Muscle of arm (tissue), 12 donors: ENCODE measurements around the gene GREB1L. TPM values are rescaled to one million over a fixed set of nuclear protein-coding genes. Genes with fewer than 3 reads are reported as not detected.

ENCODE experiments used
- DNase-seq: peaks from one replicate; pipeline ENCODE4 v3.0.0-alpha.2; 2013
- polyA plus RNA-seq, 12 donors: library from polyadenylated mRNA; unstranded; fragments of 120-200 nt; gene quantifications; one replicate each; pipeline ENCODE4 v1.2.1, GENCODE V29; 2013; ENCODE audit not compliant: insufficient read length in 12 of 12

Gene GREB1L
- polyA plus RNA-seq, 12 donors = 3.6 to 14.8 (median 11.7) TPM; not detected in 1

DNA sequence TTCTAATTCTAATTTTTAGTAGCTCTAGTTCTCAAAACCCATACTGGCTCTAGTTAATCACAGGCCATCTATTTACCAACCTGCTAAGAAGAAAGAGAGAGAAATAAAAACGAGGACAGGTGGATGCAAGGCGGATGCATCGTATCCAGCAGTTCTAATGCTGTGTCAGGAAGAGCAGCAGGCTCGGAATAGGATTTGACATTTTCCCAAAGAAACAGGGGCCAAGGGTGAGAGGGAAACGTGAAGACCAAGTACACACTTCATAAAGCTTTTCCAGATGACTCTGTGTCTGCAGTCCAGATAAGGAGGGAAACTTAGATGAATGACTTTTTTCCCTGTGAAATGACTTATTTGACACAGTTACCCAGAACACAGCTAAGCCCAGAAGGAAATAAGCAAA, 241.0 kb downstream of the GREB1L start:
- DNase-seq = no peak

DNA sequence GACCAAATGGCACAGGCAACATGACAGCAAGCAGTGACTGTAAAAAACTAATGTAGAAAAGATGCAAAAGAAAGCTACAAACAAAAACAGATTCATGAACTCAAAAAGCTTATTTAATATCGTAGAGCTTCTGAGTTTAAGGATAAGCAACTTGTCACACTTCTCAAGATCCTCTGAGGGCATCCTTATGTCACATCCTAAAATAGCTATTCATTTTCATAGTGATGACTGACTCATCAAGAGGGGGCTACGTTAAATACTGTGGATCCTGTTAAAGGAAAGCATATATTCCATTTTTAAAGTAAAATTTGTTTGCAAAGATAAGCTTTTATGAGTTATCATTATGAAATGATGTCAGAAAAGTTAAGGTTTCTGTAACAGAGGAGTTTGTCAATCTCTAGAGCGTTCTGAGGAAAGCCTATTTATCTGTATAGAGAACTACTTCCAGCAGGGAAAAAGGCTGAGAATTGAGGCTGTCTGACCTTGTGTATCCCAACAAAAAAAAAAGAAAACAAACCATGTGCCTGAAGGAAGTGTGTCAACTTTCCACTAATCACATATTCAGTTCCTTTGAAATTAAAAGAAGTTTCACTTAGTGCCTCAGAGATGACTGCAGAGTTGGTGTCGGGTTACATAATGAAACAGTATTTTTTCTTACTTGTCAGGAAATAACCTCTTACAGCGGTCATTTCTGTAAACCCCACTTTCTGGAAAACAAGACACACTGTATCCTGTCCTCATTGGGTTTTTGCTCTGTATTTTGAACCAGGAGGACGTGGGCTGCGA, 243.0 kb downstream of the GREB1L start:
- no peak for DNase-seq

DNA sequence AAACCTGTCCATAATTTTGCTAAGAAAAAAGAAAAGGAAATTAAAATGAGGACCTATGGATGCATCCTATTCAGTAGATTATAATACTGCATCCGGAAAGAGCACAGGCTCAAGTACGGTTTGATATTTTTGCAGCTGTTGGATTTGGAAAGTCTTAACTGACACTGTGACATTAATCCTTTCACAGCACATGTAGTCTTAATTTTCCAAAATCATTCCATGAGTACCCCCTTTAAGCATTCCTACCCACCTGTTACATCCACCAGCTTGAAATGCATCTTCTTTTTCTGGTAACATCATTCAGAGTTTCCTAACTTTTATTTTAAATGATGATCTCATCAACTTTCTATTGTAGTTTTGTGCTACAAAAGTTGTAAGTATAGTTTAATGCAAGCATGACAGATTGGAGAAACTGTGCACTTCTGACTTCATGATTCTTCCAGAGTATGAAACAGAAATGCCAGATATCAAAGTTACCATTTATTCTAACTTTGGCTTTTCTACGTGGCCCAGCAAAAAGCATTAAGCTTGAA, 244.9 kb downstream of the GREB1L start:
- DNase-seq = no peak

DNA sequence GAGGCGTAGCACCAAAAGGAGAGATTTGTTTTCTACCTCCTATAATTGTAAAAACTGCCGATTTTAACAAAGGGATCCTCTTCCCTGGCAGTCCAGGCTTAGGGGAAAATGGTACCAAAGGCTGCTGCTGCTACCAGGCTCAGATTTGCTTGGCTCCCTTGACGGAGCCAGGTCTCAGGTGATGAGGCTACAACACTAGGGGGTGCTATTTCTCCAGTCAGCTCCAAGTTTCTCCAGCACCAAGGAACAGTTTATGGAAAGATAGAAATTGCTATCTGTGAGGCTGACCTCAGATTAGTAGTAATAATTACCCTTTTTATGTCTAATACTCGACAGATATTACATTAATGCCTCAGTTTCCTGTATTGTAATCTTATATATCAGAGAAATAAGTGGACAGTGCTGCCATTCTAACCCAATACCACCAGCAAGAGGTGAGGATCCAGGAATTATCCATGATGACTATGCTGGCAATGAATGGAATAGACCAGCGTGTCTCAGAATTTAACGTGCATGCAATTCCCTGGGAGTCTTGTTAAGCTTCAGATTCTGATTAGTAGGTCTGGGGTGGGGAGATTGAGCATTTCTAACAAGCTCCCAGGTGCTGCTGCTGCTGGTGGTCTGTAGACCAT, 247.2 kb downstream of the GREB1L start:
- DNase-seq = peak; percentile 38

DNA sequence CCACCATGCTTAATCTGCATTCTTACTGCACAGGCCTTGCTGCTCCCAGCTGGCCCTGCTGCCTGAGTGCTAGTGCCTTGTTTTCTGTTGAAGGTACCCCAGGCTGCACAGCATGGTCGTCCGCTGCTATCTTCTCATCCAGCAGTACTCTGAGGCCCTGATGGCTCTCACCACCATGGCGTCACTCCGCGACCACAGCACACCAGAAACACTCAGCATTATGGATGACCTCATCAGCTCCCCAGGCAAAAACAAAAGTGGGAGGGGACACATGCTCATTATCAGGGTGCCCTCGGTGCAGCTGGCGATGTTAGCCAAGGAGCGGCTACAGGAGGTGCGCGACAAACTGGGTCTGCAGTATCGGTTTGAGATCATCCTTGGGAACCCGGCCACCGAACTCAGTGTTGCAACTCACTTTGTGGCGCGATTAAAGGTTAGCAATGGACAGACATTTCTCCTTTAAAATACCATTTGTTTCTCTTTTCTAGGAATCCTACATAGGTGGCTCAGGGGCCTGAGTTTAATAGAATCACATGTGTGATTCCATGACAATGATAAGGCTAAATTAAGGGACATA, 248.0 kb downstream of the GREB1L start:
- no peak for DNase-seq

DNA sequence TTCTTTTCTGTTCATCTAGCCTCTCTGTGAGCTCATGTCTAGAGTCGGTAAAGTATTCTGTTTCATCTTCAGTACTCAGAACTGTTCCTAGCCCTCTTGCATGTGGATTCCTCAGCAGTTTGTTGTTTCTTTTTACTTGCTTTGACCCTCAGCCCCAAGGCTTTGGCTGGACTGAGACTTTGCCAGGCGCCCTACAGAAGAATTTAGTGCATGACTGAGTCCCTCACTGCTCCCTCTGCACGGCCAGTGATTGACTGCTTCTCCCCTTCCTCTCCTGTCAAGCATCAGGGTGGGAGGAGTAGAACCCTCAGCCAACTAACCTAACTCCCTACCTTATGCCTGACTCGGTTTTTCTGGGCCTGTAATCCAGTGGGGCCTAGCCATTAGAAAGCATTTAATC, 248.7 kb downstream of the GREB1L start:
- no peak for DNase-seq

DNA sequence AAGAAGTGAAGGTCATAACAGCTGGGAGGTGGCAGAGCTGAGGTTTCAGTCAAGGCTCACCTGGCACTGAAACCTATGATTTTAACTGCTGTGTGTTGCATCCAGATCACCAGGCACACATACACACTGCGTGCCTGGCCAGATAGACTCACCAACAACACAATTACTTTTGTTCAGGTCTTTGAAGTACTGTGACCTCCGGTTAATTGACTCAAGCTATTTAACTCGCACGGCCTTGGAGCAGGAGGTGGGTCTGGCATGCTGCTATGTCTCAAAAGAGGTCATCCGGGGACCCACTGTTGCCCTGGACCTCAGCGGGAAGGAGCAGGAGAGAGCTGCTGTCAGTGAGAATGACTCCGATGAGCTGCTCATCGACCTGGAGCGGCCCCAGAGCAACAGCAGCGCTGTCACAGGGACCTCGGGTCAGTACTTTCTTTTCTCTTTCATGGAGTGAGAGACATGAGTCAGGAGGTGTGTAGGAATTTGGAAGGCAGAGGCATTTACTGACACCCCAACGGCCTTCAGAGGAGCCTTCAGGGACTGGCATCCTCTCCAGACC, 254.3 kb downstream of the GREB1L start:
- DNase-seq = no peak

DNA sequence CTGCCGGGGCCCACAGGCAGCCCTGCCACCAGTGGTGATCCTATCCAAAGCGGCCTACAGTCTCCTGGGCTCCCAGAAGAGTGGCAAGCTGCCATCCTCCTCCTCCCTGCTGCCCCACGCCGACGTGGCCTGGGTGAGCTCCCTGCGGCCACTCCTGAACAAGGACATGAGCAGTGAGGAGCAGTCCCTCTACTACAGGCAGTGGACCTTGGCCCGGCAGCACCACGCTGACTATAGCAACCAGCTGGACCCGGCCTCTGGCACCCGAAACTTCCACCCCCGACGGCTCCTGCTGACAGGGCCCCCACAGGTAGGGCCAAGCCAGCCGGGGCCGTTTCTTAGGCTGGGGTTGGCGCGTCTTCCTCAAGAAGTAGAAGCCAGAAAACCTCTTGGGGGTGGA, 258.0 kb downstream of the GREB1L start:
- no peak for DNase-seq

DNA sequence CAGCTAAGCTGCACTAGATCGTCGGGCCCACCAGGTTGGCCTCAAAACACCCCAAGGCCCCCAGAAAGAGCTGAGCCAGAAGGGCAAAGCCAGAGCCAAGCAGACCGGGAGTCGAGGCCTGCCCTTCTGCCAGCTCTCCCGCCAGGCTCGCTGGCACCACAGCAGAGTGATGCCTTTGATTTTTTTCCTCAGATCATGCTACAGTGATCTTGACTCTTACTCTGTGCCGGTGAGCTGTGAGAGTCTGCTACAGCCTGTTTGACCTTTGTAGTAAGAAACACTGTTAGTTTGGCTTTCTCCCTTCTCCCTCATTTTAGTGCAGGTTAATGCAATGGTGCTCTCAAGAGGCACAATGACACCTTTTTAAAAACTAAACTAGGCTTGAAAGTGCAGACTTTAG, 260.6 kb downstream of the GREB1L start:
- DNase-seq = no peak

DNA sequence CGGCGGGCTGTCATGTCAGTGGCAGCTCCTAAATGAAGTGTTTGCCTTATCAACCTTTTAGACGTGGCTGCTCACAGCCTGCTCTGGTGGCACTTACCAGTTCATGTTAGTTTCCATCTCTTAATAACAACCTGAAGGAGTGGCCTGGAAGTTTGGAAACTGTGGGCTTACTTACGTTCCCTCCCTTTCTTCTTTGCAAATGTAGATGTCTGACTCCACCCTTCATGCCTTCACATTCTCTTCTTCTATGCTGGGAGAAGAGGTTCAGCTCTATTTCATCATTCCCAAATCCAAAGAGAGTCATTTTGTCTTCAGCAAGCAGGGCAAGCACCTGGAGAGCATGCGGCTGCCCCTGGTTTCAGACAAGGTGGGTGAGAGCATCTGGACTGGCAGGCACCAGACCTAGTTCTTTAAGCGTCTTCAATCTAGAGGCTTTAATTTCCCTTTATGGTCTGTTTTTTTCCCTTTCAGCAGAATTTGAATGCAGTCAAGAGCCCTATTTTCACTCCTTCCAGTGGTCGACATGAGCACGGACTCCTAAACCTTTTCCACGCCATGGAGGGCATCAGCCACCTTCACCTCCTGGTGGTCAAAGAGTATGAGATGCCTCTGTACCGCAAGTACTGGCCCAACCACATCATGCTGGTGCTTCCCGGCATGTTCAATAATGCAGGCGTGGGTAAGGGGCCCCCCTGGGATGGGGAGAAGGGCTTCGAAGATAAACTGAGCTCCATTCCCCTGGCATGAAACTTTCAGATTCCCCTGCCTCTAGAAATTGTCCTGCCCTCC, 266.1 kb downstream of the GREB1L start:
- DNase-seq = no peak

DNA sequence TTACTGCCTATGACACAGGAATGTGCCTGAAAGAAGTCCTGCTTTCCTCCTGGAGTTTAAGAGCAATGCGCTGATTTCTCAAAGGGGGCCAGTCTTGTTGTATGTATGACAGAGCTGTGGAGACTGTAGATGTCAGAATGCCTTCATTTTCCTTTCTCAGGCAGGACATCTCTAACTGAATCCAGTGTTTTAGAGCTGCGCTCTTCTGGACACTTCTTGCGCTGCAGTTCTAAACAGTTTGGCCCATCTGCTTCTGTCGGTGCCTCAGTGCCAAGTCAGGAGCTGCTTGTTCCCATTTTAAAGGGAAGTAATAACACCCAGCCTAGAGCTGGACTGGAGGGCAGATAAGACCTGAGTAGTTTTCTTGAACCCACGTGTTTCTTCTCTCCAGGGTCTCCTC, 267.0 kb downstream of the GREB1L start:
- DNase-seq = no peak

DNA sequence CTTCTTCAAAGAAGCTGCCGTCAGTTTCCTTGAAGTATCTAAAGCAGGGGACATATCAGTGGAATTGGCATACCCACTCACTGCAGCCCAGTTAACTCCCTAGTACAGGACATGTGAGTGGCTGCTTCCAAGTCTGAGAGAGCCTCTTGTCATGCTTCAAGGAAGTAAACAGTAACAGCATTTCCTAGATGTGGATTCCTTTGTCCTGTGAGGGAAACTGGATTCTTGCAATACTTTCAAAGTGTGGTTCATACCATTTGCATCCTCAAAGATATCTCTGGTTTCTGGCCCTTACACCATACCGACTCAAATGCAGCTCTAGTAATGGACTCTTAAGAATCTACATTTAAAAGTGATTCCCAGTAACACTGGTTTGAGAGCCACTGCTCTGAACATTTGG, 271.3 kb downstream of the GREB1L start:
- no peak for DNase-seq

DNA sequence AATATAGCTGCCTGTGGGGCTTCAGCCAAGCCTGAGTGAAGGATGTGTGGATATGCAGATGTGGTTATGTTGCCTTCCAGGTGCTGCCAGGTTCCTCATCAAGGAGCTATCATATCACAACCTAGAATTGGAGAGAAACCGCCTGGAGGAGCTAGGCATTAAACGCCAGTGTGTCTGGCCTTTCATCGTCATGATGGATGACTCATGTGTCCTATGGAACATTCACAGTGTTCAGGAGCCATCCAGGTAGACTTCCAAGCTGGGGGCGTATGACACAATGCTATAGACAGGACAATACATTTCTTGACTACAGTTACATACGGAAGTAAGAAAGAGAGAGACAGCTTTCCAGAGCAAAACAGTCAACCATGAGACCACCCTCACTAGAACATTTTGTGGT, 271.7 kb downstream of the GREB1L start:
- DNase-seq = no peak

DNA sequence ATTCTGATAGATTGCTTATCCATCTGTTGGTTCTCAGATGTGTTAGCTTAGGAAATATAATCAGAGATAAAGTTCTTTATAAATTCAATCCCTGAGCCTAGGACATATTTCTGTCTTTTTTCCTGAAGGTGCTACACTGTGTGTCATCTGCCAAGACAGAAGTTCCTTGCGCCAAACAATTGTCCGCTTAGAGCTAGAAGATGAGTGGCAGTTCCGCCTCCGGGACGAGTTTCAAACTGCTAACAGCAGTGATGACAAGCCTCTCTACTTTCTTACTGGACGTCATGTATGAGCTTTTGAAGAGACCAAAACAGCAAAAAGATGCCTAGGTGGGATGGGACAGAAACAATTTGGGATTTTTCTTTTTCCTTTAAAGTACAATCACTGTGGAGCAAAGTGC, 280.5 kb downstream of the GREB1L start:
- DNase-seq = no peak

DNA sequence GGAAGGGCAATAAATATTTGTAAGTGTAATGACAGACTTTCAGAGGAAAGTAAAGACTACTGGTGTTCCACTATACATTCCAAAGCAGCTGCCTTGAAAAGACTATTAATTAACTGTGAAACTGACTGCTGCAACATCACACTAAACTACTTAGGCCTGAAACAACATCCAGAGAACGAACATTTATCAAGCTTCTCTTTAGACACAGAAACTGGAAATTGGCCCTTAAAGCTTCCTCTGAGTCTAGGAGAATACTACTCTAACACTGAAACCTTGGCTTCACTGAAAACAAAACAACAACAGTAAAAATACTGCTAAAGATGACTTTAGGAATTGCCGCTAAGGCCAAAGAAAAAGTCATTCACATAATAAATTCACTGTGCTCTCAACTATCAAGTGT, 283.9 kb downstream of the GREB1L start:
- DNase-seq = no peak

DNA sequence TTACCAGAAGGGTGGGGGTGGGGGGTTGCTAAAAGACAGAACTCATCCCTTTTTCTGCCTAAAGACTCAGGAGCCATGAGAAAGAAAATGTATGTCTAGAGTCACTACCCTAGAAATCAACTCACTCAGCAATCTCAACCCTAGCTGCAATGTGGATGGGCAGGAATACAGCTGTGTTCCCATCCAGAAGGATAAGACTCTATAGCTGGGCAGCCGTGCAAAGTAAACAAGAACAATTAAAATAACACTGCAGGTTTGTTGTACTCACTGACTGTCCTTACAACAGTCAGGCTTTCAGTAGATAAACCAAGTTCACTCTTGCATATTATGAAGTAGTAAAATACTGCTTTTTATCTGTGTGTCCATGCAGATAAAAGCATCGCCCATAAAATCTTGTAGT, 284.4 kb downstream of the GREB1L start:
- DNase-seq = no peak

DNA sequence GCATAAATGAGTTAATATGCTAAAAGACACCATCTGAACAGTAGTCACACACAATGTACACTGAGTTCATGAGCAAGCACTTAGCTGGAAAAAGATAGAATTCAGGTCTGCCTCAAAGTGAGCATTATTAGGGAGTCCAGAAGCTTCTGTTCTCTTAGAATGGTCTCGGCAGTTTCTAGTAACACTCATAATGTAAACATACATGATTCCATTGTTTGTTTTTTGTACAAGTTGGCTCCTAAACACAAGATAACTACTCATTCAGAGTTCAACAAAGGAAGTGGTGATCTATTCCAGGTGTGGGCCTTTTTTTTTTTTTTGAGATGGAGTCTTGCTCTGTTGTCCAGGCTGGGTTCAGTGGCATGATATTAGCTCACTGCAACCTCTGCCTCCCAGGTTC, 292.3 kb downstream of the GREB1L start:
- DNase-seq = no peak

DNA sequence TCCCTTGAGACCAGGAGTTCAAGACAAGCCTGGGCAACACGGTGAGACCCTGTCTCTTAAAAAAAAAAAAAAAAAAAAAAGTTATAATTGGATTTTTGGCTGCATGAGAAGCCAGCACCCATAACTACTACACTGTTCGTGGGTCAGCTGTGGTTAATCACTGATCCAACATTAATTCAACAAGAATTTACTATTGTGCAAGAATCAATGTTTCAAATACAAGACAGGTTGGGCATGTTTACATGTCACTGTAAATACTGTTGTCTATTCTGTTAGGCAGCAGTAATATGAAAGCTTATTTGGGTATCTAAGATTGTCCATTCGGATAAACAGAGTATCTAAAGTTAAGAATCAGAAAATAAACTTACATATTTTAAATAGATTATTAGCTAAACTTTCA, 296.2 kb downstream of the GREB1L start:
- DNase-seq = no peak

DNA sequence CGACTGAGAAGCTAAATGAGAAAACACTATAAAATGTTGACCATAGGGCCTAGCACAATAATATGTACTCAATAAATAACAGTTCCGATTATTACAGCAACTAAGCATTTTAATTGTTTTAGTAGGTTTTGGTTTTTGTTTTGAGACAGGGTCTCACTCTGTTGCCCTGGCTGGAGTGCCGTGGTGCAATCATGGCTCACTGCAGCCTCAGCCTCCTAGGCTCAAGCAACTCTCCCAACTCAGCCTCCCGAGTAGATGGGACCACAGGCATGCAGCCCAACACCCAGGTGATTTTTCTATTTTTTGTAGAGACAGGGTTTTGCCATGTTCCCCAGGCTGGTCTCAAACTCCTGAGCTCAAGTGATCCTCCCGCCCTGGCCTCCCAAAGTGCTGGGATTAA, 304.4 kb downstream of the GREB1L start:
- no peak for DNase-seq

DNA sequence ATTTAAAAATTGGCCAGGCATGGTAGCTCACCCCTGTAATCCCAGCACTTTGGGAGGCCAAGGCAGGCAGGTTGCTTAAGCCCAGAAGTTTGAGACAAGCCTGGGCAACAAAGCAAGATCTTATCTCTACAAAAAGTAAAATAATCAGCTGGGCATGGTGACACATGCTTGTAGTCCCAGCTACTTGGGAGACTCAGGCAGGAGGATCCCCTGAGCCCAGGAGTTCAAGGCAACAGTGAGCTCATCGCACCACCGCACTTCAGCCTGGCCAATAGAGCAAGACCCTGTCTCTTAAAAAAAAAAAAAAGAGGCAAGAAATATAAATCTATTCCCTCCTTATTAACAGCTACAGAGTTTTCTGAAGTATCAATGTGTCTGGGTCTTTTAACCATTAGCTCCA, 306.6 kb downstream of the GREB1L start:
- no peak for DNase-seq

DNA sequence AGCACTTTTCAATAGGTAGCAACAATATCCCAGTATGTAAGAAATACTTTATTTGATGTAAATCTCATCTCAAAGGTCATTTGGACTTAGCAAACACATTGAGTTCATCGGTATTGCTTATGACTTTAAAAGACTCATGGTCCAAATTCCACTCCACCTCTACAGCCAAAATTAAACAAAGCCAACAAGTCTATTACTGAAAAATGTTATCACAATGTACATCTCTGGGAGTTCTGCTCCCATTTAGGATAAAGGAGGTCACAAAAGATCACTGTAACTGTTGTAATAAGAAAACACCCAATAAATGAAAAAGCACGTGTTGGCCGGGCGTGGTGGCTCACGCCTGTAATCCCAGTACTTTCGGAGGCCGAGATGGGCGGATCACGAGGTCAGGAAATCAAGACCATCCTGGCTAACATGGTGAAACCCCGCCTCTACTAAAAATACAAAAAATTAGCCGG, 308.5 kb downstream of the GREB1L start:
- DNase-seq = no peak
